K562 (cell line): ENCODE measurements around the gene KBTBD2. TPM values are rescaled to one million over a fixed set of nuclear protein-coding genes. Genes with fewer than 3 reads are reported as not detected.

Source experiments
- ARID1B ChIP-seq: fragments of 450-650 bp; IDR thresholded peaks from 2 replicates; pipeline ENCODE4 v1.6.1; 2016; ENCODE audit warnings: antibody characterized with exemption, mild to moderate bottlenecking, inconsistent platforms
- ARID3B ChIP-seq: fragments of 250-450 bp; sonication (Bioruptor Pico); IDR thresholded peaks from 2 replicates; pipeline ENCODE4 v1.4.0; 2020; ENCODE audit warnings: borderline replicate concordance
- CBX8 ChIP-seq: fragments of 200-600 bp; sonication (generic); IDR thresholded peaks from 2 replicates; pipeline ENCODE4 v1.6.1; 2012; ENCODE audit warnings: borderline replicate concordance, mixed run types, low read depth, mild to moderate bottlenecking, moderate library complexity, mixed read lengths, low read length, control low read depth, inconsistent platforms; ENCODE audit not compliant: poor library complexity, severe bottlenecking; ENCODE audit errors: extremely low read depth
- DLX4 ChIP-seq: fragments of 250-450 bp; sonication (Bioruptor Pico); IDR thresholded peaks from 2 replicates; pipeline ENCODE4 v1.6.1; 2021; ENCODE audit warnings: mild to moderate bottlenecking
- EGR1 ChIP-seq: fragments of 450-650 bp; conservative IDR thresholded peaks from 2 replicates; pipeline ENCODE4 v1.6.1; 2017; ENCODE audit warnings: mild to moderate bottlenecking
- ETS1 ChIP-seq: conservative IDR thresholded peaks from 2 replicates; pipeline ENCODE4 v1.6.1; 2011; ENCODE audit warnings: low read depth, mild to moderate bottlenecking, low read length; ENCODE audit not compliant: control insufficient read depth
- ETV5 ChIP-seq: sonication (generic); formaldehyde crosslinking; IDR thresholded peaks from 2 replicates; pipeline ENCODE4 v1.4.0; 2020; ENCODE audit warnings: low read depth, mild to moderate bottlenecking, missing genetic modification reagents
- HNRNPUL1 ChIP-seq: fragments of 200-400 bp; formaldehyde crosslinking; IDR thresholded peaks from 2 replicates; pipeline ENCODE4 v1.6.1; 2017; ENCODE audit warnings: low read length
- MTA3 ChIP-seq: fragments of 450-650 bp; formaldehyde crosslinking; IDR thresholded peaks from 2 replicates; pipeline ENCODE4 v1.6.1; 2017; ENCODE audit warnings: mild to moderate bottlenecking, borderline replicate concordance
- NCOR1 ChIP-seq: fragments of 450-650 bp; IDR thresholded peaks from 2 replicates; pipeline ENCODE4 v1.6.1; 2016; ENCODE audit warnings: mild to moderate bottlenecking, moderate library complexity
- NONO ChIP-seq, 2 experiments: fragments of 200-400 bp in 1 of 2; fragments of 450-650 bp in 1 of 2; formaldehyde crosslinking in 1 of 2; IDR thresholded peaks; 2 replicates each; pipeline ENCODE4 v1.6.1; 2017; ENCODE audit warnings: low read depth in 2 of 2, mild to moderate bottlenecking in 2 of 2, moderate library complexity in 2 of 2, low read length in 1 of 2
- NR2C2 ChIP-seq, 2 experiments: fragments of 200-800 bp in 1 of 2; sonication (Bioruptor generic) in 1 of 2; sonication (generic) in 1 of 2; formaldehyde crosslinking in 1 of 2; IDR thresholded peaks; 2 replicates each; pipeline versions ENCODE4 v1.6.1 to v1.8.0; 2016 to 2022; ENCODE audit warnings: mild to moderate bottlenecking in 1 of 2, missing compliant biosample characterization in 1 of 2, missing genetic modification characterization in 1 of 2, missing genetic modification reagents in 1 of 2
- POLR3G ChIP-seq: IDR thresholded peaks from 2 replicates; pipeline ENCODE4 v1.6.1; 2011; ENCODE audit not compliant: insufficient read length, insufficient replicate concordance; ENCODE audit errors: extremely low read depth
- PPARD ChIP-seq: fragments of 250-450 bp; sonication (Bioruptor Pico); IDR thresholded peaks from 2 replicates; pipeline ENCODE4 v1.8.0; 2022; ENCODE audit warnings: inconsistent platforms, mild to moderate bottlenecking, moderate library complexity
- SMAD4 ChIP-seq: fragments of 250-450 bp; sonication (Bioruptor Pico); conservative IDR thresholded peaks from 2 replicates; pipeline ENCODE4 v1.8.0; 2021; ENCODE audit warnings: inconsistent platforms, mild to moderate bottlenecking, moderate library complexity
- SMARCE1 ChIP-seq: fragments of 450-650 bp; IDR thresholded peaks from 2 replicates; pipeline ENCODE4 v1.7.1; 2016; ENCODE audit warnings: mild to moderate bottlenecking
- TGIF2 ChIP-seq: sonication (generic); formaldehyde crosslinking; IDR thresholded peaks from 2 replicates; pipeline ENCODE4 v1.8.1; 2022; ENCODE audit warnings: mild to moderate bottlenecking, missing genetic modification reagents, moderate library complexity
- ZFX ChIP-seq: sonication (generic); formaldehyde crosslinking; IDR thresholded peaks from 2 replicates; pipeline ENCODE4 v1.8.0; 2022; ENCODE audit warnings: mild to moderate bottlenecking, missing genetic modification reagents, moderate library complexity
- ZNF217 ChIP-seq: sonication (generic); formaldehyde crosslinking; IDR thresholded peaks from 2 replicates; pipeline ENCODE4 v1.8.0; 2022; ENCODE audit warnings: mild to moderate bottlenecking, missing genetic modification reagents
- ZNF639 ChIP-seq, 2 experiments: fragments of 200-800 bp in 1 of 2; sonication (Bioruptor generic) in 1 of 2; sonication (generic) in 1 of 2; formaldehyde crosslinking in 1 of 2; IDR thresholded peaks in 1 of 2; conservative IDR thresholded peaks in 1 of 2; 2 replicates each; pipeline versions ENCODE4 v1.5.0 to v1.6.1; 2016 to 2020; ENCODE audit warnings: missing compliant biosample characterization in 1 of 2, missing genetic modification characterization in 1 of 2, missing genetic modification reagents in 1 of 2
- ZNF717 ChIP-seq: fragments of 250-450 bp; sonication (Bioruptor Pico); IDR thresholded peaks from 2 replicates; pipeline ENCODE4 v1.5.0; 2021
- ZNF79 ChIP-seq: fragments of 250-450 bp; sonication (Bioruptor Pico); IDR thresholded peaks from 2 replicates; pipeline ENCODE4 v1.4.0; 2020; ENCODE audit warnings: low read depth, mild to moderate bottlenecking, moderate library complexity
- polyA plus RNA-seq, 8 experiments: library from polyadenylated mRNA; depleted of rRNA in 4 of 8; stranded (reverse) in 5 of 8; unstranded in 3 of 8; fragments of >200 nt; fragmentation: Nextera tagmentation in 2 of 8; fragmentation: Illumina TruSeq in 1 of 8; extraction: Ambion mirVana in 2 of 8; extraction: Trizol in 1 of 8; gene quantifications; 2 replicates each; pipeline versions ENCODE4 v1.2.1 to v1.2.3, GENCODE V29; 2011 to 2014; ENCODE audit warnings: inconsistent platforms in 1 of 8, missing spikeins in 1 of 8
- total RNA-seq, 7 experiments: library from RNA; depleted of rRNA in 6 of 7; stranded (reverse); fragments of >200 nt in 6 of 7; fragmentation: Illumina TruSeq in 2 of 7; extraction: Trizol in 2 of 7; gene quantifications; 2 replicates each; pipeline versions ENCODE4 v1.2.1 to v1.2.3, GENCODE V29; 2011 to 2021; ENCODE audit warnings: low replicate concordance in 1 of 7

The KBTBD2 gene
- total and polyA plus RNA-seq, 9 of the 15 experiments (the other 6 are each of a cell fraction or from before 2014, with no cell fraction given), result 22.8 to 62.2 (median 30.8) TPM

GRCh38 chr7:32891043-32891799 lies at the start of gene KBTBD2 (continued):
- TF ChIP-seq POLR3G, result no peak
- no peak for TF ChIP-seq DLX4 (CRISPR knock-in tag)
- no peak for TF ChIP-seq ARID3B
- peak; percentile 96 for TF ChIP-seq SMAD4
- no peak for TF ChIP-seq SMARCE1
- peak; percentile 26; the same call in 1 of the 2 replicates for TF ChIP-seq ETV5 (CRISPR knock-in tag)
- no peak for TF ChIP-seq NR2C2 (CRISPR knock-in tag; IDR thresholded peaks at IDR 0.05)
- TF ChIP-seq NR2C2 (tag; IDR thresholded peaks at IDR 0.05), result no peak
- peak; percentile 66; the same call in 1 of the 2 replicates for TF ChIP-seq TGIF2 (CRISPR knock-in tag)
- TF ChIP-seq ZNF639 (CRISPR knock-in tag; conservative IDR thresholded peaks at IDR 0.05 in 1 of 2, IDR thresholded peaks at IDR 0.05 in 1 of 2), result peak in 1 of 2 experiments; percentile 99; a peak in 2 of 4 replicates
- peak; percentile 50; the same call in 1 of the 2 replicates for TF ChIP-seq MTA3
- TF ChIP-seq ZFX (CRISPR knock-in tag), result peak; percentile 31; the same call in 1 of the 2 replicates
- TF ChIP-seq CBX8, result no peak
- no peak for TF ChIP-seq HNRNPUL1
- TF ChIP-seq PPARD, result no peak
- TF ChIP-seq EGR1, result peak; percentile 58
- TF ChIP-seq ARID1B, result no peak
- TF ChIP-seq NCOR1, result no peak; the same call in 1 of the 2 replicates
- TF ChIP-seq ETS1, result peak; percentile 70
- TF ChIP-seq NONO (IDR thresholded peaks at IDR 0.05; ENCODE audit: low read depth in 2 of 2, low read length in 1 of 2), result peak; percentile 78 to 87; a peak in 3 of 4 replicates
- TF ChIP-seq ZNF717 (CRISPR knock-in tag), result no peak
- no peak for TF ChIP-seq ZNF79 (CRISPR knock-in tag)
- TF ChIP-seq ZNF217 (CRISPR knock-in tag), result no peak
